Stimulated activated CD8-positive, alpha-beta memory T cell treated with anti-CD3 and anti-CD28 coated beads, Interleukin-4, amount 100 ng/mL, for 48 hours (primary cell): Measurements from ENCODE around the gene DYNC1LI1.
"Not testable (repeated sequence)": the region's sequence is repeated elsewhere in the genome, so short reads cannot be mapped to it uniquely, and the experiment has no call there.

ENCODE experiments used
- DNase-seq: peaks from one replicate; pipeline ENCODE4 v3.0.0-alpha.2; 2020

Gene DYNC1LI1

GRCh38 chr3:32578669-32579068, 8.0 kb upstream of the DYNC1LI1 start:
- DNase-seq = not testable (repeated sequence)

DNA sequence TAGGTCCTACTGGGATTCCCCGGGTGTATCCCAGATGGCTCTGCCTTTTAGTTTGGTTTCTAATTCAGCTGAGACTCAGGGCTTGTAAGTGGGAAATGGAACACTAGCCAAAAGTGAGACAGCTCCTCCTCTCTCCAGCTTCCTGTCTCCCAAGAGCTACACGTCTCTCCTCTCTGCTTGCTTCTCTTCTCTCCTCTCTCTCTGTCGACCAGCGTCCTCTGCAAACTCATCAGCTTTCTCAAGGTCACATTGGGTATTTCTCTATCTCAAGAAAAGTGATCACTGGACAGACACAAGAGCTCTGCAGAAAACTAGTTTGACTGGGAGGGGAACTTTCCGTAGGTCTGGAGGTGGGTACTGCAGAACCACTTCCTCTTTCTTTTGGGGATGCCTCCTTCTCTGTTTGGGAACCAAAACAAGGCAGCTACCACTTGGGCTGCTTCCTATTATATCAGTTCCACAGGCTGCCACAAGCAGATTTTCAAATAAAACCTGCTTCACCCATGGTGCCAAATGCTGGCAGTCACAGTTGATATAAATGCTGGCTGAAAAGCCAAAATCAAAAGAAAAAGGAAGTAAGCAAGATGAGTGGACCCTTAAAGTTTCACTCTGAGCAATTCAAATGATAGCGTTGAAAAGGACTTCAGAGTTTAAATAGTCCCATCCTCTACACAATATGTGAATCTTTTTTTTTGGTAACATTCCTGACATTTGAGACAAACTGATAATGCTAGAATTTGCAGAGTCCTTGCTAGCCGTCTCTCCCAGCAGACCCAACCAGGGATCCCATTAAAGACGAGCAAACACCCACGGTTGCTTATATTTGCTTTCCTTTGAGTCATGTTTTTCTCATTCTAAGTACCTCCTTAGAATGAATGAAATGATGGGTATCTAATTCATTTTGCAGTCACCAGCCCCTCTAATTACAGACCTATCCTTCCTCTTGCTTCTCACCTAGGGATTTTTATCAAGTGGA, 7.2 kb upstream of the DYNC1LI1 start:
- DNase-seq = peak; percentile 28

- no peak for DNase-seq
Observed at GRCh38 chr3:32577174-32577573, 6.5 kb upstream of the DYNC1LI1 start.

GRCh38 chr3:32575451-32576113, 4.9 kb upstream of the DYNC1LI1 start:
- DNase-seq = no peak

- DNase-seq = no peak
Observed at GRCh38 chr3:32571192-32571485, 481 bp upstream of the DYNC1LI1 start.

DNA sequence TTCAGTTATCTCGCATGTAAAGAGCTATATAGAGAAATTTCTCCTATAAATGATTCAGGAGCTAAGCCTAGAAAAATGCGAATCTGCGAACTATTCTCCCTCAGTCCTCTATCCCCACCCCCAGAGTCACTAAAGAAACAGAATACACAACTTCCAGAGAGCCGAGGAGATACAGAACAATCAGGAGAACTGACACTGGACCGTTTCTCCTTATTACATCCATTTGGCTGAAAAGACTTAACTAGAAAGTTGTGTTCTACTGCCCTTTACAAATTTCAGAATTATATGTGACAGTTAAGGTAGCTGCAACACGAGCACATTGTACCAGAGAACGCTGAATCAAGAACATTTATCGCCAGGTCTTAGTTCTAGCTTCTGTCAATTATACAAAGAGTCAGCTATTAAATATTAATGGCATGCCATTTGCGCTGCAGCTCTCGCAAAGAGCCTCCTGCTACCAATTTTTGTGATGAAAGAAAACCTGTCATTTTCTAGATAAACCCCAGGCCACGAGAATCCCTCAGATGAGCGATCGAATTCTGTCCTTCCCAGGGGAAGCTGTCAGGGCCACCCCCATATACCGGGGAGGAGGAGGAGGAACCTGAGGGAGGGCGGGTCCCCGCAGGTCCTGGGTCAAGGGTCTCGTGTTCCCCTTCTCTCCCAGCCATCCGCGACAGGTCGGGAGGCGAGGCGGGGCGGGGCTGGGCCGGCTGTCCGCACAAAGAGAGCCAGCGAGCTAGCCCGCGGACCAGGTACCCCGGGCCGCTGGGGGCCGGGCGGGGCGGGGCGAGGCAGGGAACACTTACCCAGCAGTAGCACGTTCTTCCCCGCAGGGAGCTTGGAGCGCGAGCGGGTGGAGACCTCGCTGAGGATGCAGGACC, 878 bp downstream of the DYNC1LI1 start:
- DNase-seq = peak; percentile 69

DNA sequence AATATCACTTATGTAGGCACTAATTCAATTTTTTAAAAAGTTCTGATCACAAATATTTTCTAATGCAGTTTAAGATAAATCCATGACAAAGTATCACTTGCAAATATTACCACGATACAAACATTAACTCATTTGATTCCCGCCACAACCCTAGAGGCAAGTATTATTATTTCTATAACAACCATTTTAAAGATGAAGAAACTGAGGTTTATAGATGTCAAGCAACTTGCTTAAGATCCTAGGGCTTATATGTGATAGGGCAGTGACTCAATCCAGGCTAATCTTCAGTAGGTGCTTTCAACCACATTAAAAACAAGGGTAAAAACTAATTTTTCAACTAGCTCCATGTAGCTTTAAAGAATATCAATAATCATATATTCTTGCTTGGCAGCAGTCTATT, 1.7 kb downstream of the DYNC1LI1 start:
- no peak for DNase-seq

- no peak for DNase-seq
Observed at GRCh38 chr3:32564195-32564594, 6.5 kb downstream of the DYNC1LI1 start.

DNA sequence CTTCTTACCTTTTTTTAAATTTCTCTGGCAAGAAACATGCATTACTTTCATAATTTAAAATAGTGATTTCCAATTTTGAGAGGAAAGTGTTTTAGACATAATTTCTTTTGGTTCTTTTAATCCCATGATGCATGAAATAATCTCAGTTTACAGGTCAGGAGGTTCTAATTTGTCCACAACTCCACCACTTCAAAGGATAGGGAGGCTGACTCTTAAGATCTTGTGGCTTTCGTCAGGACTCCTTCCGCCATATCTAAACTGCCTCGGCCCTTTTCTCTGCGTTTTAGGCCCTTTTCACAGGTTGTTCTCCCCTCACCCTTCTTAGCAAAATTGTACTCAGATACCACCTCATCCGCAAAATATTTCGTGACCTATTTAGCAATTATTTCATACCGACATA, 8.0 kb downstream of the DYNC1LI1 start:
- DNase-seq = no peak

DNA sequence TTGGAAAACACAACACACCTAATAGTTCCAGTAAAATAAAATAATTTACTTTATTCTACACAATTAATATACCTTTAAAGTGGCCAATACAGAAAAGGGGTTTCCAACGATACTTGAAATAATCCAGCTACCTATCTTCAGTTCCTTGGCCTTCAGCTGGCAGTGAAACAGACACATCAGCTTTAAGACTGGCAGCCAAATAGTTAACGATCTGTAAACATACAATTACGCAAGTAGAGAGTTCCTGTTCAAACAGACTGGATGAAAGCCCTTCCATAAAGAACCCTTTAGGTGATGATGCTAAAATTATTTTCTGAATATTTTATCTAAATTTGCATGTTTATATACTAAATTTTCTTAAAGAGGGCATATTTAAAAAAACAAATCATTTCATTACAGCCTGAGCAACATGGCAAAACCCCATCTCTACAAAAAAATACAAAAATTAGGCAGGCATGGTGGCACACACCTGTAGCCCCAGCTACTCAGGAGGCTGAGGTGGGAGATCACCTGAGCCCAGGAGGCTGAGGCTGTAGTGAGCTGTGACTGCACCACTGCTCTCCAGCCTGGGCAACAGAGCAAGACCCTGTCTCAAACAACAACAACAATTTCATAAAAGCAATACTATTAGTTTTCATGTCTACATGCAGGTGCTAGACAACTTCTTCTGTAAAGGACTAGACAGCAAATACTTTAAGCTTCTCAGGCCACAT, 12.9 kb downstream of the DYNC1LI1 start:
- no peak for DNase-seq

DNA sequence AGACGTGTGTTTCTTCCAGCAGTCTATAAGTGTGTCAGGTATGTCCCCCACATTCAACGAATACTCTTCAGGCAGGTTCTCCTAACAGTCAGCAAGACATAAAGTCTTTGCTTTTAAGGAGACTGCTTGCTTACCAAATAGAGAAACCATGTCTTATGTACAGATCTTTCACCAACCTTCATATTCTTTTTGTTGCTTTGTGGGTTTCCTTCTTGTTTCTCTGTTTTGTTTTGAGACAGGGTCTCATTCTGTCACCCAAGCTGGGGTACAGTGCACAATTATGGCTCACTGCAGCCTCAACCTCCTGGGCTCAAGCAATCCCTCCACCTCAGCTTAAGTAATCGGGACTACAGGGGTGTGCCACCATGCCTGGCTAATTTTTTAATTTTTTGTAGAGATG, 14.3 kb downstream of the DYNC1LI1 start:
- no peak for DNase-seq

DNA sequence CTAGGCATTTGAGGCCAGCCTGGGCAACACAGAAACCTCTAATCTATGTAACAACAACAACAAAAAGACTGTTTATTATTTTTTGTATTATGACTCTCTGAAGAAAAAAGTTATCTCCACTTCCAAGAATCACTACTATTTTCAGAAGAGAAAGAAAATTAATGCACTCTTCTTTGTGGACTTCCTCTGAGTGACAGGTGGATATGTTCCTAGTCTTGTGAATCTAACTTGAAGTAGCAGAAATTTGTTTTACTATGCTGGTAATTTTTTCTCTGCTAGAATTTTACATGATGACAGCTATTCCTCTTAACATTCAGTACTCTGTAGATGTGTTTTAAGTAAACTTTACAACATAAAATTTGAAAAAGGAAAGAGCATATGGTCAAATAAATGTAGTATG, 16.7 kb downstream of the DYNC1LI1 start:
- no peak for DNase-seq

DNA sequence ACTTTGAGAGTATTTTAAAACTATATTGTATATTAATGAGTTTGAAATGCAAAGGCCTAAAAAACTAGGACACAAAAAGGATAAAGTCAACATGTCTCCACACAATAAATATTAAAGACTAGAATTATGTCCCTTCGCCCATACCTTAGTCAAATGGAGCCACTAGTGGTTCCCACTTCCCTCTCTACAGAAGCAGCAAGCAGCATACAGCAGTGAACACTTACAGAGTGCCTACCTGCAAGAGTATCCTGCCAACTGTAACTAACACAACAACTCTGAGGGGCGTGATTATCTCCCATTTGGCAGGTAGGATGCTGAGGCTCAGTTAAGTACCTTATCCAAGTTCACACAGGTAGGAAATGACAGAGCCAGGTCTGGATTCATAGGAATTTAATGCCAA, 17.2 kb downstream of the DYNC1LI1 start:
- DNase-seq = no peak

GRCh38 chr3:32552013-32552412, 18.6 kb downstream of the DYNC1LI1 start:
- DNase-seq = no peak

DNA sequence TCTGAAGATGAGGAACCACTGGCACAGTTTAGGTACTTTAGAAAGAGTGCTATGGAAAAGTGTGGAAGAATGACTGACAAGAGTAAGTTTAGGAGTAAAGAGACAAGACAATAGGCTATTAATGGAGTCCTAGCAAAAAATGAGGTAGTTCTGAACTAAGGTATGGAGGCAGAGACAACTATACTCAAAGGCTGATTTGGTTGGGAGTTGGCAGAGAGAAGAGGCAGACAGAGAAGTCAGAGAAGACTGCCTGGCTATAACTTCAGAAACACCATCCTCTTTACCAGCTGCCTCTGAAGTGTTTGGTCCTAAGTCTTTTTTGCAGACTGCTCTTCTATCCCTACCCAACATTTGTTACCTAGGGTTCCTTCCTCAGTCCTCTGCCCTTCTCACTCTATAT, 19.2 kb downstream of the DYNC1LI1 start:
- DNase-seq = no peak

GRCh38 chr3:32551087-32551486, 19.6 kb downstream of the DYNC1LI1 start:
- no peak for DNase-seq

DNA sequence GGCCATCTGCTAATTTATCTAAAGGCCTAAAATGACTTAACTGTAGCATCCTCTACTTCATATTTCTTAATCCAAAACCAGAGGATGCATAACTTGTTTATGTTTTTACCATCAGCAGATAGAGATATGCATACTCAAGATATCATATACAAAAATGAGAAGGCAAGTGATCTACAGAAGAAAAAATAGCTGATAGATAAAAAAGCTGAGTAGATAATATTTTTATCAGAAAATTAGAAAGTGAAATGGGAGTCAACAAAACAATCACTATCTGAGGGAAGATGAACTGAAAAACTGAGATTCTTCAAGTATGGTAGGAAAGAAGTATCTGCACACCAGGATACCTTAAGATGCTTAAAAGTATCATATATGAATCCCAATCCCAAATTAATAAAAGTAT, 25.4 kb downstream of the DYNC1LI1 start:
- DNase-seq = no peak

- DNase-seq = no peak
Observed at GRCh38 chr3:32544894-32545293, 25.8 kb downstream of the DYNC1LI1 start.

DNA sequence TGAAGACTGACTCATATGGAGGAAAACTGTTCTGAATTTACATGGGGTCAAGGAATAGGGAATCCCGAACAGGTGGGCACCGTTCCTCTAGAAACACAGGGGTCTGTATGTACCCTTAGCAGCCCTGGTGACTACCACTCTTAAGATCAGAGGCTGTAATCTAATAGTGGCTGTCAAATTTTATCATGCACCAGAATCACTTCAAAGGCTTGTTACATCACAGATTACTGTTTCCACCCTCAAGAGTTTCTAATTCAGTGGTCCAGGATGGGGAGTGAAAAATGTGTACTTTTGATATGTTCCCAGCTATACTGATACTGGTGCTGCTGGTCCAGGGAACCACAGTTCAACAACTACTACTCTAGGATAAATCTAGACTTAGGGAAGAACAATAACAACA, 27.9 kb downstream of the DYNC1LI1 start:
- DNase-seq = no peak

- DNase-seq = no peak
Observed at GRCh38 chr3:32540899-32541298, 29.8 kb downstream of the DYNC1LI1 start.

GRCh38 chr3:32532434-32532833, 38.2 kb downstream of the DYNC1LI1 start:
- no peak for DNase-seq

GRCh38 chr3:32531010-32531647, 39.5 kb downstream of the DYNC1LI1 start:
- no peak for DNase-seq
